ENCODE measurements around the gene RPS15. TPM values are rescaled to one million over a fixed set of nuclear protein-coding genes. Genes with fewer than 3 reads are reported as not detected.

RPS15 gene
- polyA plus RNA-seq, 12 donors: 661 to 1,382 (median 915) TPM; not detected in 1

DNA sequence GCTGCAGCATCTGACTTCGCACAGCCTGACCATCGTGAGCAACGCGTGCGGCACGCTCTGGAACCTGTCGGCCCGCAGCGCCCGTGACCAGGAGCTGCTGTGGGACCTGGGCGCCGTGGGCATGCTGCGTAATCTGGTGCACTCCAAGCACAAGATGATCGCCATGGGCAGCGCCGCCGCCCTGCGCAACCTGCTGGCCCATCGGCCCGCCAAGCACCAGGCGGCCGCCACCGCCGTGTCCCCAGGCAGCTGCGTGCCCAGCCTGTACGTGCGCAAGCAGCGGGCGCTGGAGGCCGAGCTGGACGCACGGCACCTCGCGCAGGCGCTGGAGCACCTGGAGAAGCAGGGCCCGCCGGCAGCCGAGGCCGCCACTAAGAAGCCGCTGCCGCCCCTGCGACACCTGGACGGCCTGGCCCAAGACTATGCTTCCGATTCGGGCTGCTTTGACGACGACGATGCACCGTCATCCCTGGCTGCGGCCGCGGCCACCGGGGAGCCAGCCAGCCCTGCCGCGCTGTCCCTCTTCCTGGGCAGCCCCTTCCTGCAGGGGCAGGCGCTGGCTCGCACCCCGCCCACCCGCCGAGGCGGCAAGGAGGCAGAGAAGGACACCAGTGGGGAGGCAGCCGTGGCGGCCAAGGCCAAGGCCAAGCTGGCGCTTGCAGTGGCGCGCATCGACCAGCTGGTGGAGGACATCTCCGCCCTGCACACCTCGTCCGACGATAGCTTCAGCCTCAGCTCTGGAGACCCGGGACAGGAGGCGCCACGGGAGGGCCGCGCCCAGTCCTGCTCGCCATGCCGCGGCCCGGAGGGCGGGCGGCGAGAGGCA lies 27.2 kb downstream of the RPS15 start:
- no peak for DNase-seq

DNA sequence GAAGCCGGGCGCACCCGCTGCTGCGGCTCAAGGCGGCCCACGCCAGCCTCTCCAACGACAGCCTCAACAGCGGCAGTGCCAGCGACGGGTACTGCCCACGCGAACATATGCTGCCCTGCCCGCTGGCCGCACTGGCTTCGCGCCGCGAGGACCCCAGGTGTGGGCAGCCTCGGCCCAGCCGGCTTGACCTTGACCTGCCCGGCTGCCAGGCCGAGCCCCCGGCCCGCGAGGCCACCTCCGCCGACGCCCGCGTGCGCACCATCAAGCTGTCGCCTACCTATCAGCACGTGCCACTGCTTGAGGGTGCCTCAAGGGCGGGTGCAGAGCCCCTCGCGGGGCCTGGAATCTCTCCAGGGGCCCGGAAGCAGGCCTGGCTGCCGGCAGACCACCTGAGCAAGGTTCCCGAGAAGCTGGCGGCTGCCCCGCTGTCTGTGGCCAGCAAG lies 27.8 kb downstream of the RPS15 start:
- DNase-seq: no peak

DNA sequence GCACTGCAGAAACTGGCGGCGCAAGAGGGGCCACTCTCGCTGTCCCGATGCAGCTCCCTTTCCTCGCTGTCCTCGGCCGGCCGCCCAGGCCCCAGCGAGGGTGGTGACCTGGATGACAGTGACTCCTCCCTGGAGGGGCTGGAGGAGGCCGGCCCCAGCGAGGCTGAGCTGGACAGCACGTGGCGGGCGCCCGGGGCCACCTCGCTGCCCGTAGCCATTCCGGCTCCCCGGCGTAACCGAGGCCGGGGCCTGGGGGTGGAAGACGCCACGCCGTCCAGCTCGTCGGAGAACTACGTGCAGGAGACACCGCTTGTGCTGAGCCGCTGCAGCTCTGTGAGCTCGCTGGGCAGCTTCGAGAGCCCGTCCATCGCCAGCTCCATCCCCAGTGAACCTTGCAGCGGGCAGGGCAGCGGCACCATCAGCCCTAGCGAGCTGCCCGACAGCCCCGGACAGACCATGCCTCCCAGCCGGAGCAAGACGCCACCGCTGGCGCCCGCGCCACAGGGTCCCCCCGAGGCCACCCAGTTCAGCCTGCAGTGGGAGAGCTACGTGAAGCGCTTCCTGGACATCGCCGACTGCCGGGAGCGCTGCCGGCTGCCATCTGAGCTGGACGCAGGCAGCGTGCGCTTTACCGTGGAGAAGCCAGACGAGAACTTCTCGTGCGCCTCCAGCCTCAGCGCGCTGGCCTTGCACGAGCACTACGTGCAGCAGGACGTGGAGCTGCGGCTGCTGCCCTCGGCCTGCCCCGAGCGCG lies 28.4 kb downstream of the RPS15 start:
- no peak for DNase-seq

DNA sequence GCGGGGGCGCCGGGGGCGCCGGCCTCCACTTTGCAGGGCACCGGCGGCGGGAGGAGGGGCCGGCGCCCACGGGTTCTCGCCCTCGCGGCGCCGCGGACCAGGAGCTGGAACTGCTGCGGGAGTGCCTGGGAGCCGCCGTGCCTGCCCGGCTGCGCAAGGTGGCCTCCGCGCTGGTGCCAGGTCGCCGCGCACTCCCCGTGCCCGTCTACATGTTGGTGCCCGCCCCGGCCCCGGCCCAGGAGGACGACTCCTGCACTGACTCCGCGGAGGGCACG lies 29.0 kb downstream of the RPS15 start:
- DNase-seq: no peak

DNA sequence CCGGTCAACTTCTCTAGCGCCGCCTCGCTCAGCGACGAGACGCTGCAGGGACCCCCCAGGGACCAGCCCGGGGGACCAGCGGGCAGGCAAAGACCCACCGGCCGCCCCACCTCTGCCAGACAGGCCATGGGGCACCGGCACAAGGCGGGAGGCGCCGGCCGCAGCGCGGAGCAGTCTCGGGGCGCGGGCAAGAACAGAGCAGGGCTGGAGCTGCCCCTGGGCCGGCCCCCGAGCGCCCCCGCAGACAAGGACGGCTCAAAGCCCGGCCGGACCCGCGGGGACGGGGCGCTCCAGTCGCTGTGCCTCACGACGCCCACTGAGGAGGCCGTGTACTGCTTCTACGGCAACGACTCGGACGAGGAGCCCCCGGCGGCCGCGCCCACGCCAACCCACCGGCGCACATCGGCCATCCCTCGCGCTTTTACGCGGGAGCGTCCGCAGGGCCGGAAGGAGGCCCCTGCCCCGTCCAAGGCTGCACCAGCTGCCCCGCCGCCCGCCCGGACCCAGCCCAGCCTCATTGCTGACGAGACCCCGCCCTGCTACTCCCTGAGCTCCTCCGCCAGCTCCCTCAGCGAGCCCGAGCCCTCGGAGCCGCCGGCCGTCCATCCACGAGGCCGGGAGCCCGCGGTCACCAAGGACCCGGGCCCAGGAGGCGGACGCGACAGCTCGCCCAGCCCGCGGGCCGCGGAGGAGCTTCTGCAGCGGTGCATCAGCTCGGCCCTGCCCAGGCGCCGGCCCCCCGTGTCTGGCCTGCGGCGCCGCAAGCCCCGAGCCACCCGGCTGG lies 29.5 kb downstream of the RPS15 start:
- DNase-seq: no peak

DNA sequence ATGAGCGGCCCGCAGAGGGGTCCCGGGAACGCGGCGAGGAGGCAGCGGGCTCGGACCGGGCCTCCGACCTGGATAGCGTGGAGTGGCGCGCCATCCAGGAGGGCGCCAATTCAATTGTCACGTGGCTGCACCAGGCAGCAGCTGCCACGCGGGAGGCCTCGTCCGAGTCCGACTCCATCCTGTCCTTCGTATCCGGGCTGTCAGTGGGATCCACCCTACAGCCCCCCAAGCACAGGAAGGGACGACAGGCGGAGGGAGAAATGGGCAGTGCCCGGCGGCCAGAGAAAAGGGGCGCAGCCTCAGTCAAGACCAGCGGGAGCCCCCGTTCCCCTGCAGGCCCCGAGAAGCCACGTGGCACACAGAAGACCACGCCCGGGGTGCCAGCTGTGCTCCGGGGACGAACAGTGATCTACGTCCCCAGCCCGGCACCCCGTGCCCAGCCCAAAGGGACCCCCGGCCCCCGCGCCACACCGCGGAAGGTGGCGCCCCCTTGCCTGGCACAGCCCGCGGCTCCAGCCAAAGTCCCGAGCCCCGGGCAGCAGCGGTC lies 30.2 kb downstream of the RPS15 start:
- no peak for DNase-seq

DNA sequence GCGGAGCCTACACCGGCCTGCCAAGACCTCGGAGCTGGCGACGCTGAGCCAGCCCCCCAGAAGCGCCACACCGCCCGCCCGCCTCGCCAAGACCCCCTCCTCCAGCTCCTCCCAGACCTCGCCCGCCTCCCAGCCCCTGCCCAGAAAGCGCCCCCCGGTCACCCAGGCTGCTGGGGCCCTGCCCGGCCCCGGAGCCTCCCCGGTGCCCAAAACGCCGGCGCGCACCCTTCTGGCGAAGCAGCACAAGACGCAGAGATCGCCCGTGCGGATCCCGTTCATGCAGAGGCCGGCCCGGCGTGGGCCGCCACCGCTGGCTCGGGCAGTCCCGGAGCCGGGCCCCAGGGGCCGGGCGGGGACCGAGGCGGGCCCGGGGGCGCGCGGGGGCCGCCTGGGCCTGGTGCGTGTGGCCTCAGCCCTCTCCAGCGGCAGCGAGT lies 30.6 kb downstream of the RPS15 start:
- DNase-seq: no peak

DNA sequence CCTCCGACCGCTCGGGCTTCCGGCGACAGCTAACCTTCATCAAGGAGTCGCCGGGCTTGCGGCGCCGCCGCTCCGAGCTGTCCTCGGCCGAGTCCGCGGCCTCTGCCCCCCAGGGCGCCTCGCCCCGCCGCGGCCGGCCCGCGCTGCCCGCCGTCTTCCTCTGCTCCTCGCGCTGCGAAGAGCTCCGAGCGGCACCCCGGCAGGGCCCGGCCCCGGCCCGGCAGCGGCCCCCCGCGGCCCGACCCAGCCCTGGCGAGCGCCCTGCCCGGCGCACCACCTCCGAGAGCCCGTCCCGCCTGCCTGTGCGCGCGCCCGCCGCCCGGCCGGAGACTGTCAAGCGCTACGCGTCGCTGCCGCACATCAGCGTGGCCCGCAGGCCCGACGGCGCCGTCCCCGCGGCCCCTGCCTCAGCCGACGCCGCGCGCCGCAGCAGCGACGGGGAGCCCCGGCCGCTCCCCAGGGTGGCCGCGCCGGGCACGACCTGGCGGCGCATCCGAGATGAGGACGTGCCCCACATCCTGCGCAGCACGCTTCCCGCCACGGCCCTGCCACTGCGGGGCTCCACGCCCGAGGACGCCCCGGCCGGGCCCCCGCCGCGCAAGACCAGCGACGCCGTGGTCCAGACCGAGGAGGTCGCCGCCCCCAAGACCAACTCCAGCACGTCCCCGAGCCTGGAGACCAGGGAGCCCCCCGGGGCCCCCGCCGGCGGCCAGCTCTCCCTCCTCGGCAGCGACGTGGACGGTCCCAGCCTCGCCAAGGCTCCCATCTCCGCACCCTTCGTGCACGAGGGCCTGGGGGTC lies 31.3 kb downstream of the RPS15 start:
- no peak for DNase-seq

DNA sequence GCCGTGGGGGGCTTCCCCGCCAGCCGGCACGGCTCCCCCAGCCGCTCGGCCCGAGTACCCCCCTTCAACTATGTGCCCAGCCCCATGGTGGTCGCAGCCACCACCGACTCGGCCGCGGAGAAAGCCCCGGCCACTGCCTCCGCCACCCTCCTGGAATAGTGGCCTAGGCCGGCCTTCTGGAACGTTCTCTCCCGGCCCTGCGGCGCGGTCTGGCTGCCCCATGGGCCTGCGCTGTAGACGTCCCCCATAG lies 31.8 kb downstream of the RPS15 start:
- no peak for DNase-seq

DNA sequence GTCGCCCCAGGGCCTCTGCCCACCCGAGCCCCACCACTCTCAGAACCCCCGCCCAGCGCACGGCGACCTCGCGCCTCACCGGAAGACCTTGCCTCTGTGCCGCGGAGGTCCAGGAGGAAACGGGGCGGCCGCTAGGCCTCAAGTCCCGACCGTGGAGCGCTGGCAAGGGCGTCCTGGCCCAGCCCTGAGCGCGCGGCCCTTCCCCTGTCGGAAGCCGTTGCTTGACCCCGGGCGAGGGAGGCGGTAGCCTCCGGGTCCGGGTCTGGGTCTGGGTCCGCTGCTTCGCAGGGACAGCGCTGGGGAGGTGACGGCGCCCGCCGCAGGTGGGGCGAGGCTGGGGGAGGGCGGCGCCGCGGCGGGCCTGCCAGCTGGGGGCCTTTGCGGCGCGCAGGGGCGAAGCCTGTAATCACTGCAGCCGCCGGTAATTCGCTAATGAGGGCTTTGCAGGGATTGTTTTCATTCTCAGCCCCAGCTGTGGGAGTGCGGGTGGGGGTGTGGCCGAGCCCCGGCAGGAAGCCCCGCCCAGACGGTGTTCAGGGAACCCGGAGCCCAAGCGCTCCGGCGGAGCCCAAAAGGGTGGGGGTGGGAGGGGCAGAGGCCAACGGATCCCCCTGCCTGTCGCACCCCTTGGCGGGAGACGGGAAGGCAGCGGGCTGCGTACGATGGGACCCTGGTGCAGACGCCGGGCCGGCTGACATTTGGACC lies 32.3 kb downstream of the RPS15 start:
- no peak for DNase-seq

DNA sequence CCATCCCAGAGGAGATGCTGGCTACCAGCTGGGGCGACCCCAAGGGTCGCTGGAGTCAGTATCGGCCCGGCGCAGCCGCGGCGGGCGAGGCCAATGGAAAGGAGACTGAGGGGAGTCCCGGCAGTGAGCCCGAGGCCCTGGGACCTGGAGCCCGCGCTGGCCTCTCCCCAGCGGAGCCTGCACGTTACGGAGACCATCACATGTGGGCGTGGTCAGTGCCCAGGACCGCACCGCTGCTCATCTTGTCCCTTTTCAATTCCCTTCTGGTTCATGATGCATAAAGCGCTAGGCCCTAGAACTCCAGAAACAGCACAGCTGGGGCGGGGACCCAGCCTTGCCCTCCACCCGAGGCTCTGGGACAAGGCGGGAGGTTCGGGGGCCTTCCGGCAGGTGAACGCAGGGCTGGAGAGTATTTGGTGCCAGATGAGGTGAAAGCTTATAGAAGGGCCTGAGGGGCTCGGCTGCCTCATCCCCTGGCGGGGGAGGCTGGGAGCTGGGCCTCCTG lies 32.9 kb downstream of the RPS15 start:
- DNase-seq: no peak

DNA sequence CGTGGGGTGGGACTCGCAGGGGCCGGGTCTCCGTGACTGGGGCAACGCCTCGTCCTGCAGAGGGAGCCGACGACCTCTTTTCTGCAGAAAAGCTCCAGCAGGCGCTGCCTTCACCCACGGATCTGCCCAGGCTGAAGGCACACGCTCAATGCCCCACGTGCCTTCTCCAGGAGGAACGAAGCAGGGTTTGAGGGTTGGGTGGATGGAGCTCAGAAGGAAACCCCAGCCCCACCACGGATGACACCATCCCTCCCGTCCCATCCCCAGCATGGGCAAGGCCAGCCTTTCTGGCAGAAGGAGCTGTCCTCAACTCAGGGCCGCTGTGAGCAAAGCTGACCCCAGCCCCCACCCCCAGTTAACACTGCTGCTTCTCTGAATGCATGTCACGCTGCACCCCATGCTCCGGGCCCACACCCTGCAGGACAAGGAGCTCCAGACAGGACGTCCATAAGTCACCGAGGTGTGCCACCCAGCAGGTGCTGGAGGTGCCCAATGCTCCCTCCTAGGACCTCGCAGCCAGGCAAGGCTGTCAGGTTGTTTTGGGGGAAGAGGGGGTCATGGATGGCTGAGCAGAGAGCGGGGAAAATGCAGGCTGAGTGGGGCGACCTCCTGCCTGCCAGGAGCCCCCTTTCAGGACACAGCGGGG lies 33.4 kb downstream of the RPS15 start:
- DNase-seq: no peak

DNA sequence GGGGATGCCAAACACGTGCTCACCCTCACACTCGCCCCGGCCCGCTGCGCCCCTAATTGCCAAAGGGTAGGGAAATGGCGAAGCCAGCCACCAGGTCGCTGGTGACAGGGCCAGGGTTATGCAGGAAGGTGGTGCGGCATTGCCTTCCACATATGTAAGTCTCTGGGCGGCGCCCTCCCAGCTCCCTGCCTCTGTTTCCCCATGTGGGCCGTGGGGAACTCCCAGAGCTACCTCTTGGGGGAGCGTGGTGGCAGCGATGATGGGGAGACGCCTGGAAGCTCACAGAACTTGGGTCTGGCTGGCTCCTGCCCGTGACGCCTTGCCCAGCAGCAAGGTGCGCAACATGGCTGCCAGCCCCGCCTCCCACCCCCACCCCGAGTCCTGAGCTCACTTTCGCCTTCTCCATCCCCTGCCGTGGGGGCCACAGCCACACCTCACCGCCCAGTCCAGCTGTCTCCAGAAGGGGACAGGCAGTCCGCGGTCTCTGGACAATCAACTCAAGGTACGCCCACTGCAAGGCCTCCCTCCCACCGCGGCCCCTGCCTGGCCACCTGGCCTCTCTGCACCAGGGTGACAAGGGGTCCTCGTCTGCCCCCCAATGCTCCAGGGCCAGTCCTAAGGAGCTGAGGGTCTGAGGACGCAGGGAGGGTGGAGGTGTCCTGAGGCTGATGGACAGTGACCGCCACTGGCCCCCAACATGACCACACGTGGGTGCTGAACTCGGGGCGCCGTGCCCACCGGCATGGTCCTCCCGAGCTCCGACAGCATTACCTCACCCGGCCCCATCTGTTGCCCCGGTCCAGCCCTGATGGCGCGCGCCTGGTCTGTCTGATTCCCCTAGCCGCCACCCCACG lies 34.3 kb downstream of the RPS15 start:
- no peak for DNase-seq

DNA sequence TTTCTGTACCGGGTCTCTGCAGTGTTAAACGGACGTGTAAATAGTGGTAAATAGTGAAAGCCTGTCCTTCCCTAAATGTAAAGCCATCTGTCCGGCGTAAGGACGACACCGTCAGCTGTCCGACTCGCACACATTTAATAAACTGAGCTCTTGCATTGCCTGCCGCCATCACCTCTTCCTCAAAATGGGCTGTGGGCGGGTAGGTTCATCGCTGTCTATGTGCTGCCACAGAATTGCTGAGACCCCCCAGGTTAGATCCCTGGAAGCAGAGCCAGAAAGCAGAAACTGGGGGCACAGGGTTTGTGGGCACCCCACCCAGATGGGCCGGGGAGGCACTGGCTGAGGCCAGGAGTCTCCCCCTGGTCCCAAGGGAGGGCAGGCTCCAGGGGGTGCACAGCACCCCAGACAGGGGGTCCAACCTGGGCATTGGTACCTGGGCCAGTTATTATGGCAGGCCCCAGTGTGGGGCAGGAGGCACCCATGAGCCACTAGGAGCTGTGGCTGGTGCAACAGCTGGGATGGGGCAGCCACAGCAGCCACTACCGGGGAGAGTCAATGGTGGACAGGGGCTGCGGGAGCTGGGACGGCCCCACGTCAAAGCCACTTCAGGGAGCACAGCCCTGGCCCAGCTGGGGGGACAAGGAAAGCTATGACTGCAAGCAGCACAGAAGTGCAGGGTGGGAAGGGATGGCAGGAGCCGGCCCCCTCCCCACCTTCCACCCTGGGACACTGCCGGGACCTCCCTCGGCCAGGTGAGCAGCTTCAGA lies 35.1 kb downstream of the RPS15 start:
- DNase-seq: no peak

DNA sequence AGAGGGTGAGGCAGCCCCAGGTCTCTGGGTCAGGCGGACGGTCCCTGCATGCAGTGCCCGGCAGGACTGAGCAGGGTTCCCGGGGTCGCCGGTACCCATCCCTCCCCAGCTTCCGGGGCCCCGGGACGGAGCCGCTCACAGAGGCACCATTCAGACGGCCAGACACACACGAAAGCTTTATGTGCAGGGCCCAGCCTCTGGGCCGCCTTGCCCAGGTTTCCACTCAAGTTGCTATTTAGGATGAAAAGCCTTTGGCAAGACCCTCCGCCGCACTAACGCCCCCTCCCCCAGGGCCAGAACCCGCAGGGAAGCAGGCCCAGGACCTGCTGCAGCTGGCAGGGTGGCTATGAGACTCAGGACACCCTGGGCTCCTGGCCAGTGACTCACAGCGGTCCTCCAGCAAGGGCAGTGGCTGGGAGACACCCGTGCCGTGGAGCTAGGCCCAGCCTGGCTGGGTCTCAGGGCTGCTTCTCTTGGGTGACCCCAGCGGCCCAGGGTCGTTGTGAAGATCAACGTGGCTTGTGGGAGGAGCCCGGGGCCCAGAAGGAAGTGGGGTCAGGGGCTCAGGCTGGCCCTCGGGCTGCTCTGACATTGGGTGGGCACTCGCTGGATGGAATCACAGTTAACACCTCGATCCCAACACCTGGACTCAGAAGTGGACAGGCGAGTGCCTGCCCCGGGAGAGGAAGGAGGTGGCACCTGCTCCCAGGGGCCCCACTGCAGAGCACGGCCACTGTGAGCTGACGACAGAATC lies 36.0 kb downstream of the RPS15 start:
- no peak for DNase-seq

DNA sequence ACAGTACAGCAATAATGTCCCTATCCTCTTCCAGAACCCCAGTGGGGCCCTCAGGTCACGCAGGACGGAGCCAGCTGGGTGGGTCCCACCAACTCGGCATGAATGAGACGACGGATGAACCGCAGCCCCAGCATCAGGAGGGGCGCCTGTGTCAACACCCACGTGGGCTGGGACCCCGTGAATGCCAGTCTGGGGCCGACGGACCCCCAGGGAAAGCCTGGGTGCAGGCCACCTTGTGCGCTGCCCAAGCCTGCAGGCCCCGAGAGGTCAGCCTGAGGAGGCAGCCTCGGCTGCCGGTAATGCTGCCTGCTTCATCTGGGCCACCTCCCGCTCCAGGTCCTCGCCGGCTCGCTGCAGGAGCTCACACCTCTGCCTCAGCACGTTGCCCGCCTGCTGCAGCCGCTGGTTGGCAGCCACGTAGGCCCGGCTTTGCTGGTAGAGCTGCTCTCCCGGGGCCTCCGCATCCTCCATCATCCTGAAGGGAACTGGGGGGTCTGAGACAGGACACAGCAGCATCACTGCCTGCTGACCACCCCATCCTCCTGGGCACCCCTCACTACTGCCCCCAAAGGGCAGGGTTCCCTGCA lies 36.7 kb downstream of the RPS15 start:
- DNase-seq: no peak

DNA sequence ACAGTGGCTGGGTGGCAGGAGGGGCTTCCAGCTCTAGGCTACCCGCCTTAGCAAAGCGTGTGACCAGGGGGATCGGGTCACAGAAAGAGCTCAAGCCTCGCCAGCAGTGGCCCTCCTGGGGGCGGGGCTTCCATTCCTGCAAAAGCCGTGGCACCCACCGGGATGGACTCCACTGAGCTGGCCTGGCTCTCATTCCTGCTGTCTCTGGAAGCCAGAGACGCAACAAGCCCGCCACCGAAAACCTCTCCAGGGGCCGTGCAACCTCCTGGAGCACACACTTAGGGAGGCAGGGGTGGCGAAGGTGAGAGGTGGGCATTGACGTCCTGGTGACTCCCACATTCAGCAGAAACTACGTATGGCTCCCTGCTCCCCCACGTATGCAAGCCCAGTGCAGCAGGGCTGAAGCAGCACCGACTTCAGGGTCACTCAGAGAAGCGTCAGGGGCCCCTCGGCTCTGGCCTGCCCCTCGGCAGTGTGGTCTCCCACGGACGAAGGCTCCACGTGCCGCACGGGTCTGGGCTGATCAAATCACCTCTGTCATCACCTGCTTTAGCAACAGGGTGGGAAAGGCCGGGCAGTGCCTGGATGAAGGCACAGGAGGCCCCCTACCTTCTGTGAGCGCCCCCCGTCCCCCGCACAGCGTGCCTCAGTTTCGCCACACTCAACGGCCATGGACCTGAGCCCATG lies 37.7 kb downstream of the RPS15 start:
- DNase-seq: no peak

Measured in muscle of arm (tissue), 12 donors.